ENCODE results near the gene FOLR1.
A peak's percentile ranks its signal among the peaks of the same experiment; 100 is the strongest.

FOLR1 gene

GRCh38 chr11:72231396-72232259, 39.7 kb downstream of the FOLR1 start:
- TF ChIP-seq POLR2A (IDR thresholded peaks at IDR 0.05; ENCODE audit: low read depth, low read length): no peak
- DNase-seq (ENCODE audit: insufficient read length, low spot score) (no peak), FAIRE-seq (no peak)

GRCh38 chr11:72232260-72233055, 40.5 kb downstream of the FOLR1 start:
- DNase-seq (ENCODE audit: insufficient read length, low spot score) (no peak), FAIRE-seq (no peak)
- no peak for TF ChIP-seq POLR2A (IDR thresholded peaks at IDR 0.05; ENCODE audit: low read depth, low read length)

GRCh38 chr11:72233056-72233772, 41.3 kb downstream of the FOLR1 start:
- DNase-seq (ENCODE audit: insufficient read length, low spot score) (no peak), FAIRE-seq (no peak)
- no peak for TF ChIP-seq POLR2A (IDR thresholded peaks at IDR 0.05; ENCODE audit: low read depth, low read length)

GRCh38 chr11:72233773-72234513, 42.0 kb downstream of the FOLR1 start:
- DNase-seq (ENCODE audit: insufficient read length, low spot score): no peak
- FAIRE-seq: no peak
- no peak for TF ChIP-seq POLR2A (IDR thresholded peaks at IDR 0.05; ENCODE audit: low read depth, low read length)

- no peak for DNase-seq (ENCODE audit: insufficient read length, low spot score)
- FAIRE-seq: no peak
- no peak for TF ChIP-seq POLR2A (IDR thresholded peaks at IDR 0.05; ENCODE audit: low read depth, low read length)
Observed at GRCh38 chr11:72234514-72234830, 42.5 kb downstream of the FOLR1 start.

GRCh38 chr11:72234920-72235319, 43.0 kb downstream of the FOLR1 start:
- TF ChIP-seq POLR2A (IDR thresholded peaks at IDR 0.05; ENCODE audit: low read depth, low read length): no peak
- FAIRE-seq: no peak
- DNase-seq (ENCODE audit: insufficient read length, low spot score): no peak

GRCh38 chr11:72235351-72236057, 43.6 kb downstream of the FOLR1 start:
- no peak for TF ChIP-seq POLR2A (IDR thresholded peaks at IDR 0.05; ENCODE audit: low read depth, low read length)
- FAIRE-seq (no peak), DNase-seq (ENCODE audit: insufficient read length, low spot score) (no peak)

- DNase-seq (ENCODE audit: insufficient read length, low spot score) (no peak), FAIRE-seq (no peak)
- no peak for TF ChIP-seq POLR2A (IDR thresholded peaks at IDR 0.05; ENCODE audit: low read depth, low read length)
Observed at GRCh38 chr11:72236083-72236697, 44.2 kb downstream of the FOLR1 start.

- DNase-seq (ENCODE audit: insufficient read length, low spot score) (no peak), FAIRE-seq (no peak)
- no peak for TF ChIP-seq POLR2A (IDR thresholded peaks at IDR 0.05; ENCODE audit: low read depth, low read length)
Observed at GRCh38 chr11:72236774-72237111, 44.8 kb downstream of the FOLR1 start.

GRCh38 chr11:72237112-72237931, 45.4 kb downstream of the FOLR1 start:
- no peak for FAIRE-seq
- TF ChIP-seq POLR2A (IDR thresholded peaks at IDR 0.05; ENCODE audit: low read depth, low read length): no peak
- DNase-seq (ENCODE audit: insufficient read length, low spot score): no peak

GRCh38 chr11:72238040-72238450, 46.1 kb downstream of the FOLR1 start:
- no peak for FAIRE-seq
- no peak for TF ChIP-seq POLR2A (IDR thresholded peaks at IDR 0.05; ENCODE audit: low read depth, low read length)

More at GRCh38 chr11:72238040-72238450, 46.1 kb downstream of the FOLR1 start:
- peak; percentile 95 for DNase-seq (ENCODE audit: insufficient read length, low spot score)

All from H54 (cell line).